NT2/D1 (cell line): ENCODE results near the gene LHX8.
"Not testable (repeated sequence)": the region's sequence is repeated elsewhere in the genome, so short reads cannot be mapped to it uniquely, and the experiment has no call there.

Experiments used
- DNase-seq: peaks from one replicate; pipeline ENCODE4 v3.0.0-alpha.2; 2011; ENCODE audit warnings: low read depth, low spot score
- H3K27me3 ChIP-seq: 2 replicates; pipeline ENCODE4 v1.6.0; 2011; ENCODE audit warnings: mild to moderate bottlenecking; ENCODE audit not compliant: insufficient read length, insufficient read depth
- H3K36me3 ChIP-seq: 2 replicates; pipeline ENCODE4 v1.6.1; 2011; ENCODE audit warnings: mild to moderate bottlenecking, low read length, mixed read lengths; ENCODE audit not compliant: insufficient read depth, insufficient read length
- H3K4me1 ChIP-seq: 2 replicates; pipeline ENCODE4 v1.5.1; 2011; ENCODE audit not compliant: insufficient read depth, insufficient read length
- H3K4me3 ChIP-seq: 2 replicates; pipeline ENCODE4 v1.5.1; 2011; ENCODE audit warnings: low read depth; ENCODE audit not compliant: insufficient read length
- H3K9ac ChIP-seq: 2 replicates; pipeline ENCODE4 v1.6.0; 2011; ENCODE audit warnings: low read depth; ENCODE audit not compliant: insufficient read length
- H3K9me3 ChIP-seq: 2 replicates; pipeline ENCODE4 v1.5.1; 2011; ENCODE audit warnings: mild to moderate bottlenecking, low read length; ENCODE audit not compliant: insufficient read depth
- SUZ12 ChIP-seq: IDR thresholded peaks from 2 replicates; pipeline ENCODE4 v1.6.1; 2011; ENCODE audit not compliant: insufficient read length, insufficient read depth; ENCODE audit errors: extremely low read depth
- YY1 ChIP-seq: IDR thresholded peaks from 2 replicates; pipeline ENCODE4 v1.6.1; 2011; ENCODE audit not compliant: insufficient read length, insufficient read depth
- ZNF274 ChIP-seq: IDR thresholded peaks from 2 replicates; pipeline ENCODE4 v1.6.1; 2011; ENCODE audit warnings: mild to moderate bottlenecking, low read depth, low read length

Gene LHX8

DNA sequence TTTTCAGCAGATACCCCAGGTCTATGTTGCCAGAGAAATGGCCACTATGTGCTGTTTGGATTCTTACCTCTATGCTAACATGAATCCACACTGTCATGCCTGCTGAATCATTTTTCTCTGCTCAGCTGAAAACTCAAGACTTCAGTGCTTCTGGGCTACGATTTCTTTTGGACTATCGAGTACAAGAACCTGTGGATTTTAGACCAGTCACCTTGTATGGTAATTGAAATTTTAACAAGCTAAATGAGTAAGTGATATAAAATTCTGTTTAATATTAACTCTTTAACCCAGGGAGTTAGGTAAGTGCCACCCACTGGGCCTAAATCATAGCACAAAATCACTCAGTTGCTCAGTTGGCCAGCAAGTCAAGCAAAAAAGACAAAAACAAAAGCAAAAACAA, 35.8 kb downstream of the LHX8 start:
- H3K4me1 ChIP-seq: no peaks in the 10 kb centered on the region
- no peak for DNase-seq
- no peaks in the 10 kb centered on the region for H3K36me3 ChIP-seq
- TF ChIP-seq YY1: no peak
- no peak for TF ChIP-seq SUZ12
- TF ChIP-seq ZNF274: no peak
- H3K4me3 ChIP-seq: no peak overlapping the region
- no peaks in the 10 kb centered on the region for H3K27me3 ChIP-seq
- H3K9ac ChIP-seq: no peak overlapping the region
- H3K9me3 ChIP-seq: no peaks in the 10 kb centered on the region

- no peaks in the 10 kb centered on the region for H3K4me1 ChIP-seq
- H3K9ac ChIP-seq: no peak overlapping the region
- TF ChIP-seq SUZ12 (no peak), YY1 (no peak), ZNF274 (no peak)
- no peaks in the 10 kb centered on the region for H3K9me3 ChIP-seq
- H3K27me3 ChIP-seq: no peaks in the 10 kb centered on the region
- DNase-seq: no peak
- no peaks in the 10 kb centered on the region for H3K36me3 ChIP-seq
- no peak overlapping the region for H3K4me3 ChIP-seq
These were observed 36.8 kb downstream of the LHX8 start for GRCh38 chr1:75170981-75171380.

DNA sequence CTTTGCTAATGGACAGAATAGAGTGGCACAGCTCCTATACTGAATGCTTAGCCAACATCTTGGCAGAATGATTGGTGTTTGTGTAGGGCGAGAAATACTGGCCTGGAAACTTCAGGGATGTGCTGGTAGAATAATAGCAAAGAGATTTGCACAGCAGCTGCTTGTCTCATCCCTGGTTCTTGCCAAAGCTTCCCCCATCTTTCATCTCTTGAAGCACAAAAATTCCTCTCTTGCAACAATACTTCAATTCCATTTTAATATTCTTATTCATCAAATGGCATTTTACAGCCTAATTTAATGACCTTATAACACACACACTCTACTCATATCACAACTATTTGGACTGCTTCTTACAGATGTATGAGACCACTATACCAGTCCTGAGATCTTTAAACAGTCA, 37.7 kb downstream of the LHX8 start:
- Histone ChIP-seq H3K27me3 (no peaks in the 10 kb centered on the region), H3K9ac (no peak overlapping the region), H3K4me1 (no peaks in the 10 kb centered on the region), H3K9me3 (no peaks in the 10 kb centered on the region), H3K4me3 (no peak overlapping the region), H3K36me3 (no peaks in the 10 kb centered on the region)
- TF ChIP-seq ZNF274 (no peak), YY1 (no peak), SUZ12 (no peak)
- no peak for DNase-seq

DNA sequence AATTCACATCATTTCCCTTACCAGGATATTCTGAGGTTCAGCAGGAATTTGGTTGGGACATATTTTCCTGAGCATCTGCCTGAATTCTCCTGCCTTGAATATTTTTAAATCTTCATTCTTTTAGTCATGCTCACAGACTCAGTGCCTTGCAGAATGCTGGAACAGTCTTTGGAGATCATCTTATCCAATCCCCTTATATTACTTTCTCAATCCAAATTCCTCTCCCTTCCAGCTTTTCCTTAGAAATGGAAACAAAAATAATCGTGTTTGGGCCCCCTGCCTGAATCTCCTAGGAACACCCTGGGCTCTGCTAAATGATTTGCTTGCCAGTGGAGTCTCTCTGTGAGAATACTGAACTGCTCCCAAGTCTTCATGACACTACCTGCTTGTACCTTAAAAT, 38.4 kb downstream of the LHX8 start:
- no peak for DNase-seq
- no peaks in the 10 kb centered on the region for H3K4me1 ChIP-seq
- no peak overlapping the region for H3K4me3 ChIP-seq
- no peak overlapping the region for H3K9ac ChIP-seq
- no peaks in the 10 kb centered on the region for H3K27me3 ChIP-seq
- TF ChIP-seq YY1 (no peak), SUZ12 (no peak), ZNF274 (no peak)
- H3K36me3 ChIP-seq: no peaks in the 10 kb centered on the region
- no peaks in the 10 kb centered on the region for H3K9me3 ChIP-seq

GRCh38 chr1:75174031-75174760, 40.0 kb downstream of the LHX8 start:
- DNase-seq: no peak
- H3K4me3 ChIP-seq: no peak overlapping the region
- H3K9me3 ChIP-seq: no peaks in the 10 kb centered on the region
- TF ChIP-seq YY1 (no peak), ZNF274 (no peak), SUZ12 (no peak)
- no peak overlapping the region for H3K9ac ChIP-seq
- no peaks in the 10 kb centered on the region for H3K27me3 ChIP-seq
- H3K4me1 ChIP-seq: no peaks in the 10 kb centered on the region
- no peaks in the 10 kb centered on the region for H3K36me3 ChIP-seq

- DNase-seq, H3K4me1 ChIP-seq, H3K27me3 ChIP-seq, H3K9ac ChIP-seq, H3K4me3 ChIP-seq, H3K36me3 ChIP-seq: not testable (repeated sequence)
- peaks cover 10% of the 10 kb centered on the region; the same call in 1 of the 2 replicates for H3K9me3 ChIP-seq
These were observed 47.2 kb downstream of the LHX8 start for GRCh38 chr1:75181214-75181955.

- no peak for TF ChIP-seq YY1
- TF ChIP-seq SUZ12: no peak
- TF ChIP-seq ZNF274: no peak
- H3K27me3 ChIP-seq: no peaks in the 10 kb centered on the region
- DNase-seq: no peak
- no peaks in the 10 kb centered on the region for H3K4me1 ChIP-seq
- H3K36me3 ChIP-seq: no peaks in the 10 kb centered on the region
- no peak overlapping the region for H3K4me3 ChIP-seq
- H3K9ac ChIP-seq: no peak overlapping the region
- no peaks in the 10 kb centered on the region for H3K9me3 ChIP-seq
These were observed 54.7 kb downstream of the LHX8 start for GRCh38 chr1:75188892-75189291.
